ENCODE data around the gene TMEM167B.

Gene TMEM167B

DNA sequence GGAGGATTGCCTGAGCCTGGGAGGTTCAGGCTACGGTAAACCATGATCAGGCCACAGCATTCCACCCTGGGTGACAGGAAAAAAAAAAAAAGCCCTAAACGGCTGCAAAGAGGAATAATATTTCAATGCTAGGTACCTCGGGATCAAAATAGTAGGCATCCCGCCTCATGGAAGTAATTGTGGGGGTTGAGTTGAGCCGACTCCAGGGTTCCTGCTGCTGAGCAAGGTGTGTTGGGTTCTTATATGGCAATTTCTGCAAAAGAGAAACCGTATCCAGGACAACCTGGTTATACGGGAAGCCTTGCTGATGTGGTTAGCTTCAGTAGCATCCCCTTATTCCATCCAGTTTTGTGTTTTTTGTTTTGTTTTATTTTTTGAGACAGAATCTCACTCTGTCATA is 17.2 kb downstream of the TMEM167B start:
- ChIA-PET CTCF (interaction anchor here (1.5 kb wide), 2 partner anchors 9 to 142 kb away, joined by 4 to 5 read pairs; no protein-coding TSS in a partner anchor), POLR2A (no interaction called here)
- TF ChIP-seq, protein P1, sequence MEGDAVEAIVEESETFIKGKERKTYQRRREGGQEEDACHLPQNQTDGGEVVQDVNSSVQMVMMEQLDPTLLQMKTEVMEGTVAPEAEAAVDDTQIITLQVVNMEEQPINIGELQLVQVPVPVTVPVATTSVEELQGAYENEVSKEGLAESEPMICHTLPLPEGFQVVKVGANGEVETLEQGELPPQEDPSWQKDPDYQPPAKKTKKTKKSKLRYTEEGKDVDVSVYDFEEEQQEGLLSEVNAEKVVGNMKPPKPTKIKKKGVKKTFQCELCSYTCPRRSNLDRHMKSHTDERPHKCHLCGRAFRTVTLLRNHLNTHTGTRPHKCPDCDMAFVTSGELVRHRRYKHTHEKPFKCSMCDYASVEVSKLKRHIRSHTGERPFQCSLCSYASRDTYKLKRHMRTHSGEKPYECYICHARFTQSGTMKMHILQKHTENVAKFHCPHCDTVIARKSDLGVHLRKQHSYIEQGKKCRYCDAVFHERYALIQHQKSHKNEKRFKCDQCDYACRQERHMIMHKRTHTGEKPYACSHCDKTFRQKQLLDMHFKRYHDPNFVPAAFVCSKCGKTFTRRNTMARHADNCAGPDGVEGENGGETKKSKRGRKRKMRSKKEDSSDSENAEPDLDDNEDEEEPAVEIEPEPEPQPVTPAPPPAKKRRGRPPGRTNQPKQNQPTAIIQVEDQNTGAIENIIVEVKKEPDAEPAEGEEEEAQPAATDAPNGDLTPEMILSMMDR (IDR thresholded peaks at IDR 0.05; ENCODE audit: insufficient read depth, low read length, missing control alignments) = no peak
- H3K4me3 ChIP-seq (ENCODE audit: low read depth, low read length) = no peak overlapping the region
- no peak for DNase-seq (ENCODE audit: low read depth, low spot score)

DNA sequence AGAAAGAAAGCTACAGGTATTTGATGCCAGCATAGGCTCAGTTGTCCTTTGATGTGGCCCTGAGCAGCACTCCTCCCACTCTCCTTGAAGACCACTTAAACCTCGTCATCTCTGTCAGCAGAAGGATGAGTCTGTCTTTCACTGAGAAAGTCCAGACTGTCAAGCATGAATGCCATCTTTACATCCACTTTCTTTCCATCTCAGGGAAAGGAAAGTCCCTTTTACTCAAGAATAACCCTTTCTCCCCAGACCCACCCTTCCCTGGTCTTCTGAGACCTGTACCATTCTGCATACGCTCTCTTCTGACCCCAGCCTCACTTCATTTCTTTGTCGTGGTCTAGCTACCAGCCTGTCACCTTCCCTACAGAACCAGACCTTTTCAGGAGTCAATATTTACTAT is 19.3 kb downstream of the TMEM167B start:
- ChIA-PET POLR2A (interaction anchor here (2.5 kb wide), 1 partner anchor 10 kb away, joined by 9 read pairs; no protein-coding TSS in a partner anchor), CTCF (interaction anchor here (0.6 to 6.4 kb wide), 11 partner anchors 9 to 690 kb away, joined by 3 to 62 read pairs (median 4); no protein-coding TSS in a partner anchor)
- no peak for DNase-seq (ENCODE audit: low read depth, low spot score)
- no peak overlapping the region for H3K4me3 ChIP-seq (ENCODE audit: low read depth, low read length)
- TF ChIP-seq, protein P1 (IDR thresholded peaks at IDR 0.05; ENCODE audit: insufficient read depth, low read length, missing control alignments) = no peak

DNA sequence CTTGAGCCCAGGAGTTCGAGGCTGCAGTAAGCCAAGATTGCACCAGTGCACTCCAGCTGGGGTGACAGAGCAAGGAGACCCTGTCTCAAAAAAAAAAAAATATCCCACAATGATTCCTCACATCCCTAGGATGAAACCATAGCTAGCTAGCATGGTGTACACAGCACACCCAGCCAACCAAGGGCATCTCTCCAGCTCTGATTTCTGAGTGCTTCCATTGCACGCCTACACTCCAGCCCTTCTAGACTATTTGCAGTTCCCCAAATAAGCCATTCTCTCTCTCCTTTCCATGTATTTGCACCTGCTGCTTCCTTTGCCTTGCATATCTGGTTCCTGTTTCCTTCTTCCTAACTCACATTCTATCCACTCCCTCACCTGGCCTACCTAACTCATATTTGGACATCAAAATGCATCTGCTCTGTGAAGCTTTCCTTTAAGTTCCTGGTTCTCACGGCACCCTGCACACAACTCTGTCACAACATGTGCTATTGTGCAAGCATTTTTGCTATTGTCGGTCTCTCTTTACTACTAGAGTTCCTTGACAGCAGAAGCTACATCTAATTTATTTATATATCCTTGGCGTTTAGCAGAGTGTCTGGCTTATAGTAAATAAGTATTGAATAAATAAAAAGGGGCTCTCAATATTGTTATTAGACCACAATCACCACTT is 21.0 kb downstream of the TMEM167B start:
- H3K4me3 ChIP-seq (ENCODE audit: low read depth, low read length) = no peak overlapping the region
- ChIA-PET CTCF (interaction anchor here (0.7 to 6.4 kb wide), 26 partner anchors 10 to 422 kb away, joined by 3 to 76 read pairs (median 6); partner anchors contain the start of genes SARS1 and WDR47), POLR2A (interaction anchor here (2.5 kb wide), 1 partner anchor 12 kb away, joined by 9 read pairs; no protein-coding TSS in a partner anchor)
- TF ChIP-seq, protein P1 (IDR thresholded peaks at IDR 0.05; ENCODE audit: insufficient read depth, low read length, missing control alignments) = no peak
- DNase-seq (ENCODE audit: low read depth, low spot score) = no peak

DNA sequence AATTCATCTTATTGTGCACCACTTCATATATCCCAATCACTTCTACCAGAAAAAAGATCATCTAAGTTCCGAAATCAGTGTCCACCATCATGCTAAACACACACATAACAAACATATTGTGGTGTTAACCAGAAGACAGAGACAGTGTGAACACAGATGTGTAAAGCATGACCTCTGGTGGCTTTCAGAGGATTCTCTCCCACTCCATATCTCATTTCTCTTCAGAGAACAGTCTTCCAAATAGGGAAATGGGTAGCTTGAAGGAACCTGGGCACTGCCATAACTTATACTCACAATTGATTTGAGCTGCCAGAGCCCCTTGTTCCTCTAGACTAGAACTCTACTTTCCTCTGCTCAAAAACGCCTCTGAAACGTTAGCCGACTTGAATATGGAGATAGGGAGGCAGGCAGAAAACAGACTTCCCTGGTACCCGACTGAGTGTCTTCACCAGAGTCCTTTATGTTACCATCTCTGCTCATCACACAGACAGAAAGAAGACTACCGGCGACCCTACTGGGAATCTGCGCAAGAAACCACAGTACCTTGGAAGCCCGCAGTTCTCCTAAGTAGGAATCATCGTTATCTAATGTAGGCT is 21.6 kb downstream of the TMEM167B start:
- TF ChIP-seq, protein P1 (IDR thresholded peaks at IDR 0.05; ENCODE audit: insufficient read depth, low read length, missing control alignments) = peak; percentile 32
- H3K4me3 ChIP-seq (ENCODE audit: low read depth, low read length) = peak overlapping the region; percentile 25
- no peak for DNase-seq (ENCODE audit: low read depth, low spot score)
- ChIA-PET CTCF (interaction anchor here (0.9 to 6.4 kb wide), 35 partner anchors 10 to 421 kb away, joined by 3 to 76 read pairs (median 5); partner anchors contain the start of genes CLCC1, SARS1, TMEM167B and WDR47), POLR2A (interaction anchor here (1.3 kb wide), 1 partner anchor 12 kb away, joined by 10 read pairs; no protein-coding TSS in a partner anchor)

DNA sequence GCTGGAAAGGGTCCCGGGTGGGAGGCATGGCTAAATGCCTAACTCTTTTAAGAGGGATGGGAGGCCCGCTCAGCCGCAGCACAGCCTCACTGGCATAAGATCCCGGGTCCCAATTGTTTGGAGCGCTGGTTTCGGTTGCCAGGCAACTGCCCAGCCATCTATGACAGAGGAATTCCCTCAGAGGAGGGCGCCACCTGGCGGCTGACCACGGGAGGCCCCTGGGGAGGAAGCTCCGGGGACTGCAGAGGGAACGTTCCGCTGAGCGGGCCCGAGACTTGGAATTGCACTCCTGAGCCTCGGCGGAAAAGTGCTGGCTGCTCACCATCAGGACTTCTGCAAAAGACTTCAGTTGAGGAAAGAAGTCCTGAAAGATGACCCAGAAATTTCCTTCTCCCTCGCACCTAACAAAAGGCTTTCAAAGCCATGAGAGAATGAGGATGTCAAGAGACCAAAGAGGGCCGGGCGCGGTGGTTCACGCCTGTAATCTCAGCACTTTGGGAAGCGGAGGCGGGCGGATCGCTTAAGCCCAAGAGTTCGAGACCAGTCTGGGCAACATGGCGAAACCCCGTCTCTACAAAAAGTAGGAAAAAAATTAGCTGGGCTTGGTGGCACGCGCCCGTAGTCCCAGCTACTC is 22.2 kb downstream of the TMEM167B start:
- TF ChIP-seq, protein P1 (IDR thresholded peaks at IDR 0.05; ENCODE audit: insufficient read depth, low read length, missing control alignments) = peak; percentile 98
- POLR2A ChIA-PET = interaction anchor here (1.3 kb wide), 1 partner anchor 13 kb away, joined by 10 read pairs; no protein-coding TSS in a partner anchor
- CTCF ChIA-PET = interaction anchor here (0.7 to 6.4 kb wide), 43 partner anchors 10 to 421 kb away, joined by 3 to 76 read pairs (median 4); partner anchors contain the start of genes CLCC1, SARS1, TMEM167B and WDR47
- H3K4me3 ChIP-seq (ENCODE audit: low read depth, low read length) = peak overlapping the region; percentile 25
- no peak for DNase-seq (ENCODE audit: low read depth, low spot score)

Measured in AG04449 (cell line).